CD1c-positive myeloid dendritic cell (primary cell): ENCODE results near the gene ZDHHC9.
A peak's percentile ranks its signal among the peaks of the same experiment; 100 is the strongest.

Experiments
- DNase-seq: peaks from one replicate; pipeline ENCODE4 v3.0.0-alpha.2; 2016; ENCODE audit errors: extremely low spot score

Gene ZDHHC9

GRCh38 chrX:129823115-129823514 is 20.6 kb downstream of the ZDHHC9 start:
- peak; percentile 58 for DNase-seq

GRCh38 chrX:129818123-129818522 is 25.6 kb downstream of the ZDHHC9 start:
- no peak for DNase-seq

DNA sequence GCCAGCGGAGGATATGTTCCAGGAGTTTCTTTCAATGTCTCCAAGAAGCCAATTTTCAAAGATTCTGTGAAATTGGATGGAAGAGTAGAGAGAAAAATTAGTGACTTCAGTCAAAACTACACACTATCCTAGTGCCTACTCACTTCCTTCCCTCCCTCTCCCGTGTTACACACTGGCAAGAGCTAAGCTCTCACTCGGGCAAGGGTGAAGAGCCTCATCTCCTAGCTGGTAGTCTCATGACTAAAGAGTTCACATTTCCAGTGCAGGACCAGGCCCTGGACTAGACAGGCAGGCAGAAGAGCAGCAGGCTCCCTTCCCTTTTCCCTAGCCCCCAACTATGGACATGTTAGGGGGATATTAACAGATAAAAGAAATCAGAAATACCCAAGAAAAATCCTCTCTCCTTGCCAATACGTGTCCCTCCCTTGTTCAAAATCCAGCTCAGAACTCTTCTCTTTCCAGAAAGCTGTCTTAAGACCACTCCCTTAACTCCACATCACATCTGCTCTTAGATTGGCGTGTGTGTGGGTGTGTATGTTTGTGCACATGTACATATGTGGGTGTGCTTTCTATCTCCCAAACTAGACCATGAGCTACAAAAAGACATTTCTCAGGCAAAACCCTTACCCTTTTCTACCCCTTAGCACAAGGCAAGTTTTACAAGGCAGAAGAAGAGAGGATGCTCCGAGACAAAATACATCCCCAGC is 29.9 kb downstream of the ZDHHC9 start:
- DNase-seq = no peak

DNA sequence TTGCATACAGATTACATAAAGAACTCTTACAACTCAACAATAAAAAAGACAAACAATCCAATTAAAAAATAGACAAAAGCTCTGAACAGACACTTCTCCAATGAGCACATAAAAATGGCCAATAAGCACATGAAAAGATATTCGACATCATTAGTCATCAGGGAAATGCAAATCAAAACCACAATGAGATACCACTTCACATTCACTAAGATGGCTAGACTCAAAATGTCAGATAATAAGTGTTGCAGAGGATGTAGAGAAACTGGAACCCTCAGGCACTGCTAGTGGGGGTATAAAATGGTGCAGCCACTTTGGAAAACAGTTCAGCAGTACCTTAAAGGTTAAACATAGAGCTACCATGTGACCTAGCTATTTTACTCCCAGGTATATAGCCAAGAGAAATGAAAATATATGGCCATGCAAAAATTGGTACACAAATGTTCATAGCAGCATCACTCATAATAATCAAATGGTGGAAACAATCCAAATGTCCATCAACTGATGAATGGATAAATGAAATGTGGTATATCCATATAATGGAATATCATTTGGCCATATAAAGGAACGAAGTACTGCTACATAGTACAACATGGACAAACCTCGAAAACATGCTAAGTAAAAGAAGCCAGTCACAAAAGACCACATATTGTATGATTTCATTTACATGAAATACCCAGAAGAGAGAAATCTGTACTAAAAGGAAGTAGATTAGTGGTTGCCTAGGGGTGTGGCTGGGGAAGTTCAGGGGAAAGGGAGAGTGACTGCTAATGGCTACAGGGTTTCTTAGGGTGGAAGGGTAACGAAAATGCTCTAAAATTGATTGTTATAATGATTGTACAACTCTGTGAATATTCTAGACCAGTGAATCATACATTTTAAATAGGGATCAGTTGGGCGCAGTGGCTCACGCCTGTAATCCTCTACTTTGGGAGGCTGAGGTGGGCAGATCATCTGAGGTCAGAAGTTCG is 34.6 kb downstream of the ZDHHC9 start:
- DNase-seq = peak; percentile 41

DNA sequence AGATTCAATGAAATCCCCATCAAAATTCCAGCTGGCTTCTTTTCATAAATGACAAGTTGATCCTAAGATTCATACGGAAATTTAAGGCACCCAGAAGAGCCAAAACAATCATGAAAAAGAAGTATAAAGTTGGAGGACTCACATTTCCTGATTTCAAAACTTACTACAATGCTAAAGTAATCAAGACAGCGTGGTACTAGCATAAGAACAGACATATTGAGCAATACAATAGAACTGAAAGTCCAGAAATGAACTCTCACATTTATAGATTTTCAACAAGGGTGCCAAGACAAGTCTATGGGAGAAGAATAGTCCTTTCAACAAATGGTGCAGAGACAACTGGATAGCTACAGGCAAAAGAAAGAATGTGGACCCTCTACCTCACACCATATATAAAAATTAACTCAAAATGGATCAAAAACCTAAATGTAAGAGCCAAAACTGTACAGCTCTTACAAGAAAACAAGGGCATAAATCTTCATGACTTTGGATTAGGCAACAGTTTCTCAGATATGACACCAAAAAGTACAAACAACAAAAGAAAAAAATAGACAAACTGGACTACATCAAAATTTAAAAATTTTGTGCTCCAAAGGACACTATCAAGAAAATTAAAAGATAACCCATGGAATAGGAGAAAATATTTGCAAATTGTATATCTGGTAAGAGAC is 35.4 kb downstream of the ZDHHC9 start:
- peak; percentile 33 for DNase-seq

GRCh38 chrX:129804806-129805205 is 38.9 kb downstream of the ZDHHC9 start:
- DNase-seq = no peak

GRCh38 chrX:129802863-129803262 is 40.8 kb downstream of the ZDHHC9 start:
- no peak for DNase-seq

DNA sequence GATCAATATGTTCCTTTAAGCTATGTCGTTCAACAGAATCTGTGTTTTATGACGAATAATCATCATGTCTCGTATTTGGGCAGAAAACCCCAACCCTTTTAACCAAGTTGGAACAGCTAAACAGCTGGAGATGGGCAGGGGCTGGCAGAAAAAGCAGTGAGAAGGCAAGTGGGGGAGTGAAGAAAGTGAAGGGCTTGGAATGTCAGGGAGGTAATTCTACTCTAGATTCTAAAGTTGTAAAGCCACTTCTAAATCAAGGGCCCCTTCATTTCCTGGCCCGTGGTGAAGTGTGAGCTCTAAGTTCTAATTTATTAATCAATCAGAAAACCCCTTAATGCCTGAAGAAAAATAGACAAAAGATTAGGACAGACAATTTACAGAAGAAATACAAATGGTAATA is 43.5 kb downstream of the ZDHHC9 start:
- DNase-seq = no peak

- peak; percentile 72 for DNase-seq
These were observed 44.8 kb downstream of the ZDHHC9 start for GRCh38 chrX:129798888-129799287.

DNA sequence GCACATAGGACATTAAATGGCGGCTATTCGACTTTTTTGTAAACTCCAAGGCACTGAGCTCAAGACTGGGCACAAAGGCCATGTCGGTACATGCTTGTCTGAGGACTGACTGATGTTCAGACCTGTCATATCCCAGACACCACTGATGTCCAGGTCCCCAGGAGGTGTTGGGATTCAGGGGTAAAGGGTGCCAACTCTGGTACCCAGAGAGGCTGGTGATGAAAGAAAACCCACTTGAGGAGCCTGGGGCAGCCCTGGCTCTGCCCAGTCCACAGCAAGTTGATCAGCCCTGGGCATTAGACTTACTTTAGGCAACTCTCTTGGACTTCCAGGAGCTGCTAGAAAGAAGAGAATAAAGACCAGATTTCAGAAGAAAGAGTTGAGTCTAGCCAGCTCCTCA is 45.2 kb downstream of the ZDHHC9 start:
- no peak for DNase-seq

GRCh38 chrX:129797251-129797906 is 46.3 kb downstream of the ZDHHC9 start:
- DNase-seq = no peak

DNA sequence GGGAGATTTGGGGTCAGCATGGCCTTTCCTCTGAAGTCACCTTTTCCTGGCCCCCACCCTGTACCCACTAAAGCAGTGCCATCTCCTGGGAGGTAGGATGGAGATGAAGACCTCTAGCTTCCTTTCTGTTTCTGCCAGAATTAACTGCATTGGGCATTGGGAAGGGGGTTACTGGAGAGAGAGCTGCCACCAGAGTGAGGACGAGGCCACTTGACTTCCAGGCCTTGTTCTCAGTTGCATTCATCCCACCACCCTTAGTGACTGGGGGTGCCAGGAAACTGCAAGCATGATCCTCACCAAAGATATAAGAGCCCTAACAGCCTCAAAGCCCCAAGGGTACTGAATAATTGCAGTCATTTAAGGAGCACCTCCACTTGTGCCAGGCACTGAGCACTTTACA is 48.1 kb downstream of the ZDHHC9 start:
- no peak for DNase-seq

DNA sequence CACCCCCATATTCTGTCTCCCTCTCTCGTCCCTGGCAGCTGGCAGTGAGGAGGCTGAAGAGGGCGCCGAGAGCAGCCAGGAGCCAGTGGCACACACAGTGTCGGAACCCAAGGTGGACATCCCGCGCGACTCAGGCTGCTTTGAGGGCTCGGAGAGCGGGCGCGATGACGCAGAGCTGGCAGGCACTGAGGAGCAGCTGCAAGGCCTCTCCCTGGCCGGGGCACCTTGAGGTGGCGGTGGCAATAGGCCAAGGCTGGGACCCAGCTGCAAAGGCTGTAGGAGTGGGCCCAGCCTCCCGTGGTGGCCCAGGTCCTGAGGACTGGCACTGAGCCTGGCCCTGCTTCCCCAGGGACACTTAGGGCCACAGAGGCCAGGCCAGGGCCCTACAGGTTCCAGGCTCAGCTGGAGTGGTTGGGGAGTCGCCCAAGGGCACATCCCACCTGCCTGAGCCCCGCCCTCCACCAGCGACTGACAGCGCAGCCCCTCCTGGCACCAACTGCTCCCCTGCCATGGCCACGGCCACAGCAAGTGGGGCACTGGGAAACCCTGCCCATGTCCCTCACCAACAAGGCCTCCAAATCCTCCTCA is 50.0 kb downstream of the ZDHHC9 start:
- DNase-seq = no peak

DNA sequence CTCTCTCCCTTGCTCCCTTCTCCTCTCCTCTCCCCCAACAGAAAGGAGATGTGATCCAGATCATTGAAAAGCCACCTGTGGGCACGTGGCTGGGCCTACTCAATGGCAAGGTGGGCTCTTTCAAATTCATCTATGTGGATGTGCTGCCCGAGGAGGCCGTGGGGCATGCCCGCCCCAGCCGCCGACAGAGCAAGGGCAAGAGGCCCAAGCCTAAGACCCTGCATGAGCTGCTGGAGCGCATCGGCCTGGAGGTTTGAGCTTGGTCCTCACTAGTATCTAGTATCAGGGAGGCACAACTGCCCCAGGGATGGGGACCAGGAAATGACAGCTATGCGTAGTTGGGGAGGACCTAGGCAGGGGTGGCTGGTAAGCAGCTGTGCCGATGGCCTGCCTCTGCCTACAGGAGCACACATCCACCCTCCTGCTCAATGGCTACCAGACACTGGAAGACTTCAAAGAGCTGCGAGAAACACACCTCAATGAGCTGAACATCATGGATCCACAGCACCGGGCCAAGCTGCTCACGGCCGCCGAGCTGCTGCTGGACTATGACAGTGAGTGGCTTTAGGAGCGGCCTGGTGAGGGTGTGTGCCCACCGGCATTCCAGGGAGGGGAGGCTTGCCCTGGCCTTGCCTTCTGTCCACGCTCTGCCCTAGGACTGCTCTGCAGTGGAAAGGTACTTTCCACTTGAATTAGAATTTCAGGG is 50.9 kb downstream of the ZDHHC9 start:
- DNase-seq = no peak

DNA sequence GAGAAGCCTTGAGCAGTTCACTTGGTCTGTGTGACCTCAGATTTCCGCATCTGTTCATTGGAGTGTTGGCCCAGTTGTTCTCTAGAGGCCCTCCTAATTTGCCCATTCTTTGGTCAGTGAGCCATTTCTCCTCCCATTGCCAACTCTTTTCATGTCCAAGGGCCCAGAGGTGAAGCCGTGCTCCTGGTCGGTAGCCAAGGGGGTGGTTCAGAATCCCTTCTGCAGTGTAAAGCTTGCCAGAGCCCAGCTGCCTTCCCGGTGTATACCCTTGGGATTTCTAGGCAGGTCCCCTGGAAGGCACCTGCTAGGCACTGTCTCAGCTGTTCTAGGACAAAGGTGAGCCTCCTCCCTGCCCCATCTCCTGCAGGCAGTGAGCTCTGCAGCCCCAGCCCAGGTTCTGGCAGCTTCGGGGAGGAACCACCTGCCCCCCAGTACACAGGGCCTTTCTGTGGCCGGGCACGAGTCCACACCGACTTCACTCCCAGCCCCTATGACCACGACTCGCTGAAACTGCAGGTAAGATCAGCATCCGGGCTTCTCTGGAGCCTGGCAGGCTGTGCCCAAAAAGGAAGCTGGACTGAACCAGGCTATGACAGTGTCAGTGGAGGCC is 51.6 kb downstream of the ZDHHC9 start:
- no peak for DNase-seq

GRCh38 chrX:129791336-129791735 is 52.4 kb downstream of the ZDHHC9 start:
- no peak for DNase-seq

DNA sequence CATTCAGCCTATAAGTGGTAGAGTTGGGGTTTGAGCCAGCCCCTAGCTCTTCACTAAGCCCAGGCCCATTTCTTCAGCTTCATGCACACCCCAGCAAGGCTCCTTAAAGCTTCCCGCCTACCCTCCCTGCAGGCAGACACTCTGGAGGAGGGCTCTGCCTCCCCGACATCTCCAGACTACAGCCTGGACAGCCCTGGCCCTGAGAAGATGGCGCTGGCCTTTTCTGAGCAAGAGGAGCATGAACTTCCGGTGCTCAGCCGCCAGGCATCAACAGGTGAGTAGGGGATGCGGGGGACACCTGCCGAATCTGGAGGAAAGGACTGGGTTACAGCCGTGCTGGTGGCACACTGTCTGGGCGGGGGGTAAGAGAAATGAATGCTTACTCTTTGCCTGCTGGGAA is 52.9 kb downstream of the ZDHHC9 start:
- no peak for DNase-seq

DNA sequence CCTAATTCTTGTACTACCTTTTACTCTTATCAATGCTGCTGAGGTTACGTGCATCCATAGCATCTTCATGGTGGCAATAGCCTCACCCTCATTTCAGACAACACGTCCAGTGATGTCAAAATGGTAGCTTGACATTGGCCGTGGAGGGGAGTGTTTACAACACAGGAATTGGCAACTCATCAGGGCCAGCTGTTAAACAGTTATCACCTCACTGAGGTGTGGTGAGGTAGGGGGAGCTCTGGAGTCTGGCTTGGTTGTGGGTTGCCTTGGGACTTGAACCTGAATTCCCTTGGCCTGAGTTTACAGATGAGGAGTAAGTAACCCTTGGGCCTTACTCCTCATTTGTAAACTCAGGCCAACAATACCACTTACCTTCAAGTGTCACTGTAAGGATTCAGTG is 53.5 kb downstream of the ZDHHC9 start:
- no peak for DNase-seq

- no peak for DNase-seq
These were observed 55.2 kb downstream of the ZDHHC9 start for GRCh38 chrX:129788527-129788926.

DNA sequence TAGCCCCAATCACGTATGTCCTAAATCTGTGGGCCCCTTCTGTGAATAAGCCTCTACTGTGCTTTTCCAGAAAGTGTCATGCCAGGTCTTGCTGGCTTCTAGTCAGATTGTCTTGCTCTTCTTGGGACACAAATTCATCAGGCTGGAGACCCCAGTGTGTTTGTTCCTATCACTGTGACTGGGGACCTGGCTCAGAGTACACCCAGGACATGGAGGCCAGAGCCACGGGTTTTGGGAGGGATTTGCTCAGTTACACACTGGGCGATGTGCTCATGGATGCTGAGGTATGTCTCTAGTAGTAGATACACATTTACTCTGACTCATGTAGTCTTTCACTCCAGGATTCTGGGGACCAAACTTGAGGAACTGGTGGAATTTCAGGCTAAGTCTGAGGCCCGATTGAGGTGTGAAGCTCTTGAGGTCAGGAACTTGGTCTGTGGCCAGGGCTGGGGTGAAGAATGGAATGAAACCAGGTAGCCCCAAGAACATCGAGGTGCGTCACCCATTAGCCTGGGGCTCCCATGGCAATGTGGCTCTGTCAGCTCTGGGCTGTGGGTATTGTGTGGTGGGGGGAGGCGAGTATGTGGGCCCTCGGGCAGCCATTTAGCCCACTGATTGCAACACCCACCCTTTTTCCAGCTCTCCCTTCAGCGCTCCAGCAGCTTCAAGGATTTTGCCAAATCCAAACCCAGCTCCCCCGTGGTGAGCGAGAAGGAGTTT is 56.2 kb downstream of the ZDHHC9 start:
- DNase-seq = no peak
